HCT116 (cell line): ENCODE measurements around the gene COL16A1. TPM values are rescaled to one million over a fixed set of nuclear protein-coding genes. Genes with fewer than 3 reads are reported as not detected.

ENCODE experiments used
- ATAC-seq: fragments of 200-7000 bp; cut with Tn5 transposase; 2 replicates; pipeline ENCODE4 v1.9.1; 2020; ENCODE audit warnings: mild to moderate bottlenecking, moderate library complexity
- BruUV-seq: library from RNA; stranded (reverse); fragments of 400-500 nt; replicated peaks from 2 replicates; lab custom pipeline; 2021; lab: Mats Ljungman, UMichigan
- CTCF ChIA-PET: fragments of 300-600 bp; sonication (Branson Sonifier 250); formaldehyde crosslinking; loops from one replicate; lab custom pipeline; 2021; ENCODE audit warnings: antibody characterized with exemption; lab: Charles Lee
- POLR2A ChIA-PET: fragments of 300-600, 350-600 bp; sonication (Branson Sonifier 250); formaldehyde crosslinking; loops from one replicate; lab custom pipeline; 2021; ENCODE audit warnings: antibody characterized with exemption; lab: Charles Lee
- RAD21 ChIA-PET, 2 experiments: fragments of 300-600 bp; sonication (Branson Sonifier 250); formaldehyde crosslinking; loops; one replicate each; lab custom pipeline; 2023; ENCODE audit warnings: low total read pairs in 2 of 2; ENCODE audit not compliant: uncharacterized antibody in 2 of 2, unreplicated experiment in 2 of 2, low non-redundant PET in 1 of 2; lab: Charles Lee
- DNase-seq: peaks from one replicate; pipeline ENCODE4 v3.0.0-alpha.2; 2010; ENCODE audit warnings: low read depth, low spot score
- H2AFZ ChIP-seq: fragments of 200-600 bp; shearing (Covaris generic), sonication (generic); 2 replicates; pipeline ENCODE4 v1.6.1; 2017; ENCODE audit warnings: low read depth, mixed run types, mixed read lengths, antibody characterized with exemption, low read length; ENCODE audit not compliant: poor library complexity, severe bottlenecking
- H3K27ac ChIP-seq: 2 replicates; pipeline ENCODE4 v1.5.1; 2012; ENCODE audit warnings: low read depth, low read length
- H3K27me3 ChIP-seq: fragments of 200-600 bp; sonication (generic); 2 replicates; pipeline ENCODE4 v1.6.1; 2016; ENCODE audit warnings: mixed run types, low read length, mixed read lengths; ENCODE audit not compliant: insufficient read depth
- H3K36me3 ChIP-seq, 2 experiments: fragments of 200-500 bp in 1 of 2; fragments of 200-600 bp in 1 of 2; sonication (Bioruptor generic) in 1 of 2; sonication (generic) in 1 of 2; 2 replicates each; pipeline versions ENCODE4 v1.5.1 to v1.6.1; 2014 to 2016; ENCODE audit warnings: low read length in 2 of 2, inconsistent platforms in 1 of 2, mixed read lengths in 1 of 2, mixed run types in 1 of 2; ENCODE audit not compliant: insufficient read depth in 2 of 2, control insufficient read depth in 1 of 2
- H3K4me1 ChIP-seq, 2 experiments: fragments of 200-600 bp in 1 of 2; sonication (generic) in 1 of 2; 2 replicates each; pipeline versions ENCODE4 v1.5.1 to v1.6.1; 2012 to 2017; ENCODE audit warnings: low read length in 2 of 2, inconsistent platforms in 1 of 2, mild to moderate bottlenecking in 1 of 2, mixed read lengths in 1 of 2, mixed run types in 1 of 2, moderate library complexity in 1 of 2; ENCODE audit not compliant: insufficient read depth in 2 of 2, control insufficient read depth in 1 of 2
- H3K4me2 ChIP-seq: fragments of 200-600 bp; sonication (generic); 2 replicates; pipeline ENCODE4 v1.6.1; 2017; ENCODE audit warnings: mixed run types, low read length, mixed read lengths
- H3K4me3 ChIP-seq, 2 experiments: fragments of 200-600 bp in 1 of 2; sonication (generic) in 1 of 2; replicated peaks in 1 of 2; 2 replicates each; pipeline ENCODE4 v1.5.1; 2011 to 2016; ENCODE audit warnings: low read length in 2 of 2, control low read depth in 1 of 2, low read depth in 1 of 2, mild to moderate bottlenecking in 1 of 2, mixed read lengths in 1 of 2, mixed run types in 1 of 2
- H3K79me2 ChIP-seq: fragments of 200-600 bp; sonication (generic); 2 replicates; pipeline ENCODE4 v1.6.1; 2017; ENCODE audit warnings: mild to moderate bottlenecking, mixed run types, low read length, moderate library complexity, mixed read lengths; ENCODE audit not compliant: insufficient read depth
- H3K9ac ChIP-seq: fragments of 200-600 bp; sonication (generic); 2 replicates; pipeline ENCODE4 v1.6.1; 2016; ENCODE audit warnings: low read length, mixed read lengths
- H3K9me2 ChIP-seq: fragments of 200-600 bp; sonication (generic), shearing (Covaris generic); 2 replicates; pipeline ENCODE4 v1.6.1; 2017; ENCODE audit warnings: mixed run types, mild to moderate bottlenecking, moderate library complexity; ENCODE audit not compliant: insufficient read depth
- H3K9me3 ChIP-seq, 2 experiments: fragments of 200-500 bp in 1 of 2; fragments of 200-600 bp in 1 of 2; sonication (Bioruptor generic) in 1 of 2; sonication (generic) in 1 of 2; 2 replicates each; pipeline ENCODE4 v1.6.1; 2014 to 2017; ENCODE audit warnings: low read length in 2 of 2, mixed read lengths in 2 of 2, inconsistent platforms in 1 of 2, low read depth in 1 of 2, mild to moderate bottlenecking in 1 of 2, mixed run types in 1 of 2, moderate library complexity in 1 of 2; ENCODE audit not compliant: control insufficient read depth in 1 of 2, insufficient read depth in 1 of 2
- H4K20me1 ChIP-seq: fragments of 200-600 bp; sonication (generic), shearing (Covaris generic); 2 replicates; pipeline ENCODE4 v1.6.1; 2017; ENCODE audit warnings: mixed run types, mild to moderate bottlenecking, moderate library complexity; ENCODE audit not compliant: insufficient read depth
- CEBPB ChIP-seq: IDR thresholded peaks from 2 replicates; pipeline ENCODE4 v1.6.1; 2012; ENCODE audit warnings: low read depth
- ELF1 ChIP-seq: IDR thresholded peaks from 2 replicates; pipeline ENCODE4 v1.6.1; 2012; ENCODE audit warnings: low read depth, borderline replicate concordance
- EZH2 ChIP-seq: fragments of 200-600 bp; sonication (generic); IDR thresholded peaks from 2 replicates; pipeline ENCODE4 v1.6.1; 2017; ENCODE audit warnings: antibody characterized with exemption, mixed run types
- FOSL1 ChIP-seq: IDR thresholded peaks from 2 replicates; pipeline ENCODE4 v1.6.1; 2012; ENCODE audit warnings: low read depth
- JUND ChIP-seq: IDR thresholded peaks from 2 replicates; pipeline ENCODE4 v1.6.1; 2012
- POLR2A ChIP-seq: IDR thresholded peaks from 2 replicates; pipeline ENCODE4 v1.7.0; 2011; ENCODE audit warnings: borderline replicate concordance; ENCODE audit not compliant: insufficient read depth, insufficient read length; ENCODE audit errors: extremely low read depth
- POLR2AphosphoS5 ChIP-seq: IDR thresholded peaks from 2 replicates; pipeline ENCODE4 v1.6.1; 2011; ENCODE audit warnings: mild to moderate bottlenecking, low read depth, low read length, moderate library complexity
- REST ChIP-seq: IDR thresholded peaks from 2 replicates; pipeline ENCODE4 v1.6.1; 2012; ENCODE audit warnings: low read depth
- SIN3A ChIP-seq: IDR thresholded peaks from 2 replicates; pipeline ENCODE4 v1.6.1; 2012; ENCODE audit warnings: low read depth
- SRF ChIP-seq: IDR thresholded peaks from 2 replicates; pipeline ENCODE4 v1.6.1; 2012; ENCODE audit warnings: low read depth
- YY1 ChIP-seq: IDR thresholded peaks from 2 replicates; pipeline ENCODE4 v1.6.1; 2011; ENCODE audit warnings: low read length, low read depth, moderate library complexity, mild to moderate bottlenecking; ENCODE audit not compliant: insufficient replicate concordance; ENCODE audit errors: extremely low read depth
- ZBTB33 ChIP-seq: IDR thresholded peaks from 2 replicates; pipeline ENCODE4 v1.6.1; 2011; ENCODE audit warnings: mild to moderate bottlenecking, low read length, moderate library complexity; ENCODE audit not compliant: insufficient replicate concordance; ENCODE audit errors: extremely low read depth
- ZFX ChIP-seq: fragments of 450-650 bp; IDR thresholded peaks from 2 replicates; pipeline ENCODE4 v1.6.1; 2017
- ZNF274 ChIP-seq: fragments of 200-500 bp; sonication (Bioruptor generic); IDR thresholded peaks from 2 replicates; pipeline ENCODE4 v1.6.1; 2014; ENCODE audit warnings: mild to moderate bottlenecking, low read depth, low read length, inconsistent platforms
- intact Hi-C: fragments of 100-400 bp; cut with micrococcal nuclease; formaldehyde crosslinking; loops from 2 replicates; pipeline ENCODE4 v1.10.0; 2022
- total RNA-seq: library from RNA; stranded (reverse); gene quantifications from one replicate; pipeline ENCODE4 v1.2.1, GENCODE V29; 2021; ENCODE audit not compliant: unreplicated experiment
- TF ChIP-seq, protein P1 (sequence below): IDR thresholded peaks from 2 replicates; pipeline ENCODE4 v1.6.1; 2012
- TF ChIP-seq, protein P2 (sequence below): IDR thresholded peaks from 2 replicates; pipeline ENCODE4 v1.6.1; 2012

The COL16A1 gene
- total RNA-seq, 1 experiment from 2014 or later, result 2.2 TPM

DNA sequence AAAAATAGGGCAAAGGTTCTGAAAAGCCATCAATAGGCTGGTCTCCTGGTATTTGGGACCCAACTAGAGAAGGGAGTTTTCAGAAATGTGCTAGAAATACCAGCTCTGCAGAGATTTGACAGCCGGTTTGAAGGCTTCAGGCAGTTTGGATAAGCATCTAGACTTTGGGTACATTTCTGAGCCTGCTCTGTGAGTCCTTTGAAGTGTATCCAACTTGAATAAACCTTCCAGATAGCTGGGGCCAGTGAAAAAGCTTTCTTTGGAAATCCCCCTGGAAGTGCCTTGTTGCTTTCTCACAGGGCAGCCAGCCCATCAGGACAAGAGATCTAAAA is 52.8 kb downstream of the COL16A1 start:
- Histone ChIP-seq H3K27me3 (no peaks in the 10 kb centered on the region), H3K4me3 (no peak overlapping the region), H3K79me2 (no peaks in the 10 kb centered on the region), H3K4me2 (no peak overlapping the region), H2AFZ (no peak overlapping the region), H3K36me3 (no peaks in the 10 kb centered on the region), H3K27ac (no peak overlapping the region), H4K20me1 (no peaks in the 10 kb centered on the region), H3K9me3 (no peaks in the 10 kb centered on the region), H3K9me2 (no peaks in the 10 kb centered on the region), H3K9ac (no peak overlapping the region), H3K4me1 (peaks cover 0 to 1% of the 10 kb centered on the region in 2 experiments; a peak in 1 of 4 replicates)
- ChIA-PET POLR2A (no interaction called here), RAD21 (interaction anchor here in 1 of 2 experiments (0.7 kb wide), 1 partner anchor 138 kb away, joined by 3 read pairs; no protein-coding TSS in a partner anchor), CTCF (no interaction called here)
- no peak for ATAC-seq
- no TSS peak for BruUV-seq
- no peak for TF ChIP-seq REST
- TF ChIP-seq CEBPB, result no peak
- TF ChIP-seq, protein P1, sequence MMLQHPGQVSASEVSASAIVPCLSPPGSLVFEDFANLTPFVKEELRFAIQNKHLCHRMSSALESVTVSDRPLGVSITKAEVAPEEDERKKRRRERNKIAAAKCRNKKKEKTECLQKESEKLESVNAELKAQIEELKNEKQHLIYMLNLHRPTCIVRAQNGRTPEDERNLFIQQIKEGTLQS, result no peak
- TF ChIP-seq POLR2AphosphoS5, result no peak
- TF ChIP-seq SIN3A, result no peak
- TF ChIP-seq ELF1, result no peak
- no peak for TF ChIP-seq POLR2A
- no peak for TF ChIP-seq ZBTB33
- no peak for TF ChIP-seq SRF
- no peak for TF ChIP-seq ZNF274
- TF ChIP-seq, protein P2, sequence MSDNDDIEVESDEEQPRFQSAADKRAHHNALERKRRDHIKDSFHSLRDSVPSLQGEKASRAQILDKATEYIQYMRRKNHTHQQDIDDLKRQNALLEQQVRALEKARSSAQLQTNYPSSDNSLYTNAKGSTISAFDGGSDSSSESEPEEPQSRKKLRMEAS, result no peak
- TF ChIP-seq EZH2, result no peak
- TF ChIP-seq YY1, result no peak
- TF ChIP-seq ZFX, result no peak
- TF ChIP-seq FOSL1, result no peak
- no peak for TF ChIP-seq JUND
- DNase-seq, result no peak
- intact Hi-C loops, result no loop called here
